Stimulated activated CD8-positive, alpha-beta memory T cell treated with anti-CD3 and anti-CD28 coated beads, Interleukin-7, amount 100 ng/mL, for 48 hours (primary cell): Measurements from ENCODE around the gene PCDHGA12.

ENCODE experiments used
- DNase-seq, 2 donors: peaks; one replicate each; pipeline ENCODE4 v3.0.0-alpha.2; 2020; ENCODE audit warnings: low read depth in 1 of 2; ENCODE audit errors: extremely low read depth in 1 of 2

PCDHGA12 gene

DNA sequence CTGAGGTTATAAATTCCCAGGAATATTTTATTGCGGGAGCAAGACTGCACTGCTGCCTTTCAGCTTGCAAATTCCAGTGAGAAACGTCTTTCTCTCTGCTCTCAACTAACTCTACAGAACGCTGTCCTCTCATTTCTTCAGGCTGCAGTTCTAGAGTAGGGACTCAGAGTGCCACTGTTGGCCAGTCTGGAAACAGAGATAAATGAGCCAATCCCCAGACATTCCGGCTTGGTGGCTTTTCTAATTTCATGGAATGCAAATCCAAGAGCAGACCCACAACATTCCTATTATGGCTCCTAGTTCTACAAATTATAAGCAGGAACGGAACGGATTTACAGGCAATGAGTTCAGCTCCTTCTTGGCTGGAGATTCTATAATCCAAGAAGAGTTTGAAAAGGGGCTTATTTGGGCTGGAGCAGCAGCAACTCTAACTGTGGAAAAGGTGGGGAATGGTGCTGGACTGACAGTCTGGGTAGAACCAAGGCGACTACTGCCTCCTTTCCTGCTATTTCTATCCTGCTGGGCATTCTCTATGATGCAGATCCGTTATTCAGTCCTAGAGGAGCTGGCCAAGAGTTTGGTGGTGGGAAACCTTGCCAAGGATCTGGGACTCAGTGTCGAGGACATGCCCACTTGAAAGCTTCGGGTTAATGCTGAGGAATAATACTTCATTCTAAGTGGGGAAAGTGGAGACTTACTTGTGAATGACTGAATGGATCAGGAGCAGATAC, 9.3 kb downstream of the PCDHGA12 start:
- DNase-seq: no peak

DNA sequence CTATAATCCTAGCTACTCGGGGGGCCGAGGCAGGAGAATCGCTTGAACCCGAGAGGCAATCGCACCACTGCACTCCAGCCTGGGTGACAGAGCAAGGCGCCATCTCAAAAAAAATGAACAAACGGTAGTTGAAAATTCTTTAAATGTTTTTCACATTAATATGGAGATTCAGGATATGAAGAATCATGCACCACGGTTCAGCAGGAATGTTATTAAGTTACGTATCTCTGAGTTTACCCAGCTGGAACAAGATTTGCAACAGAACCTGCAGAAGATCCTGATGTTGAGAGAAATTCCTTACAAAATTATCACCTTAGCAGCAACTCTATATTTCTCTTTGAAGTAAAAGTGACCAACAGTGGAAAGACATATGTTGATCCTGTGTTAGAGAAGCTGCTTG, 10.0 kb downstream of the PCDHGA12 start:
- DNase-seq: no peak

DNA sequence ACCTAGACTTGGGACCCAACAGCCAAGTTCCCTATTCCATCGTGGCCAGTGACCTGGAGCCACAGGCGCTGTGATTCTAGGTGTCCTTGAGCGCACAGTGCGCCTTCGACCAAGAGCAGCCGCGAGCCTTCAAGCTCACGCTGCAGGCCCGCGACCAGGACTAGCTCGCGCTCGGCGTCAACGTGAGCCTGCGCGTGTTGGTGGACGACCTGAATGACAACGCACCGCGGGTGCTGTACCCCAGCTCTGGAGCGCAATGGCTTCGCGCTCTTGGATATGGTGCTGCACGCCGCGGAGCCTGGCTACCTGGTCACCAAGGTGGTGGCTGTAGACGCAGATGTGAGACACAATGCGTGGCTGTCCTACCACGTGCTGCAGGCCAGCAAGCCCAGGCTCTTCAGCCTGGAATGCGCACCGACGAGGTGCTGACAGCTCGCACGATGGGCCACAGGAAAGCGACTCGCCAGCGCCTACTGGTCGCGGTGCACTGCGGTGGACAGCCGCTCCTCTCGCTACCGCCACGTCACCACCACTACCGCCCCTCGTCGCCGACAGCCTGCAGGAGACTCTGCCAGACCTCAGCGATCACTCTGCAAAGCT, 11.4 kb downstream of the PCDHGA12 start:
- DNase-seq: no peak

DNA sequence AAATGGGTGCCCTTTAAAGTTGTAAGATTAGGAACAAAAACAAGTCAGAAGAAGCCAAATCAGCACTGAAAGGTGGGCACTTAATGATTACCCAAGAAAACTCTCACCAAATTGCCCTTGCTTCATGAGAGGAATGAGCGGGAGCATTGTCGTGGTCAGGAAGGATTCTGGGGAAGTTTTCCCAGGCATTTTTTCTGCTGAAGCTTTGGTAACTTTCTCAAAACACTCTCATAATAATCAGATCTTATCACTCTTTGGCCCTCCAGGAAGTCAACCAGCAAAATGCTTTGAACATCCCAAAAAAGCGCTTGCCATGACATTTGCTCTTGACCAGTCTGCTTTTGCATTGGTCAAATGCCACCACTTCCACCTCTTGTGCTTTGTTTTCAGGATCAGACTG, 35.0 kb downstream of the PCDHGA12 start:
- no peak for DNase-seq

DNA sequence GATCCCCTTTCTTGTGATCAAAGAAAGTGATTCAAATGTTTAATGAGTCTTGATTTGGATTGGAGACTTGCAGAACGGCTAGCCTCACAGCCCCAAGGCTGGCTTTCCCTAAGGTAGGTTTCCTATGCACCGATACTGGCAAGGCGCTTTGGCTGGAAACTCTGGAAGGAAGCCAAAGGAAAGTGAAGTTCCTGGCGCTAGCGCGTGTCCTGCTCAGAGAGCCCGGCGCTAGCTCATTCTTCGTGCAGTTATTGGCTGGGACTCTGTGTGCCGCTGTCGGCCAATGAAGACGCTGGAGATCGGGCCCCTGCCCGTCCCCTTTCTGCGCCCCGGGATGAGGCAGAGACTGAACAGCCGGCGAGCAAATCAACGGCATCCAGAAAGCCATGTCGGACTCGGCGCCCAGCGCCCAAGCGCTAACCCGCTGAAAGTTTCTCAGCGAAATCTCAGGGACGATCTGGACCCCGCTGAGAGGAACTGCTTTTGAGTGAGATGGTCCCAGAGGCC, 45.4 kb downstream of the PCDHGA12 start, which contains the start of gene PCDHGC3:
Gene PCDHGC3 (plus strand): TSS at position 342 of the 507 bp plus-strand sequence. CDS start 151 bp downstream, at position 493.
- DNase-seq: peak; percentile 7 to 39

DNA sequence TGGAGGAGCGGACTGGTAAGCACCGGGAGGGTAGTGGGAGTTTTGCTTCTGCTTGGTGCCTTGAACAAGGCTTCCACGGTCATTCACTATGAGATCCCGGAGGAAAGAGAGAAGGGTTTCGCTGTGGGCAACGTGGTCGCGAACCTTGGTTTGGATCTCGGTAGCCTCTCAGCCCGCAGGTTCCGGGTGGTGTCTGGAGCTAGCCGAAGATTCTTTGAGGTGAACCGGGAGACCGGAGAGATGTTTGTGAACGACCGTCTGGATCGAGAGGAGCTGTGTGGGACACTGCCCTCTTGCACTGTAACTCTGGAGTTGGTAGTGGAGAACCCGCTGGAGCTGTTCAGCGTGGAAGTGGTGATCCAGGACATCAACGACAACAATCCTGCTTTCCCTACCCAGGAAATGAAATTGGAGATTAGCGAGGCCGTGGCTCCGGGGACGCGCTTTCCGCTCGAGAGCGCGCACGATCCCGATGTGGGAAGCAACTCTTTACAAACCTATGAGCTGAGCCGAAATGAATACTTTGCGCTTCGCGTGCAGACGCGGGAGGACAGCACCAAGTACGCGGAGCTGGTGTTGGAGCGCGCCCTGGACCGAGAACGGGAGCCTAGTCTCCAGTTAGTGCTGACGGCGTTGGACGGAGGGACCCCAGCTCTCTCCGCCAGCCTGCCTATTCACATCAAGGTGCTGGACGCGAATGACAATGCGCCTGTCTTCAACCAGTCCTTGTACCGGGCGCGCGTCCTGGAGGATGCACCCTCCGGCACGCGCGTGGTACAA, 46.0 kb downstream of the PCDHGA12 start:
- no peak for DNase-seq

DNA sequence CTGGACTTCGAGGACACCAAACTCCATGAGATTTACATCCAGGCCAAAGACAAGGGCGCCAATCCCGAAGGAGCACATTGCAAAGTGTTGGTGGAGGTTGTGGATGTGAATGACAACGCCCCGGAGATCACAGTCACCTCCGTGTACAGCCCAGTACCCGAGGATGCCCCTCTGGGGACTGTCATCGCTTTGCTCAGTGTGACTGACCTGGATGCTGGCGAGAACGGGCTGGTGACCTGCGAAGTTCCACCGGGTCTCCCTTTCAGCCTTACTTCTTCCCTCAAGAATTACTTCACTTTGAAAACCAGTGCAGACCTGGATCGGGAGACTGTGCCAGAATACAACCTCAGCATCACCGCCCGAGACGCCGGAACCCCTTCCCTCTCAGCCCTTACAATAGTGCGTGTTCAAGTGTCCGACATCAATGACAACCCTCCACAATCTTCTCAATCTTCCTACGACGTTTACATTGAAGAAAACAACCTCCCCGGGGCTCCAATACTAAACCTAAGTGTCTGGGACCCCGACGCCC, 46.8 kb downstream of the PCDHGA12 start:
- DNase-seq: no peak

DNA sequence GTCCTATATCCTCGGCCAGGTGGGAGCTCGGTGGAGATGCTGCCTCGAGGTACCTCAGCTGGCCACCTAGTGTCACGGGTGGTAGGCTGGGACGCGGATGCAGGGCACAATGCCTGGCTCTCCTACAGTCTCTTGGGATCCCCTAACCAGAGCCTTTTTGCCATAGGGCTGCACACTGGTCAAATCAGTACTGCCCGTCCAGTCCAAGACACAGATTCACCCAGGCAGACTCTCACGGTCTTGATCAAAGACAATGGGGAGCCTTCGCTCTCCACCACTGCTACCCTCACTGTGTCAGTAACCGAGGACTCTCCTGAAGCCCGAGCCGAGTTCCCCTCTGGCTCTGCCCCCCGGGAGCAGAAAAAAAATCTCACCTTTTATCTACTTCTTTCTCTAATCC, 47.5 kb downstream of the PCDHGA12 start:
- DNase-seq: no peak

DNA sequence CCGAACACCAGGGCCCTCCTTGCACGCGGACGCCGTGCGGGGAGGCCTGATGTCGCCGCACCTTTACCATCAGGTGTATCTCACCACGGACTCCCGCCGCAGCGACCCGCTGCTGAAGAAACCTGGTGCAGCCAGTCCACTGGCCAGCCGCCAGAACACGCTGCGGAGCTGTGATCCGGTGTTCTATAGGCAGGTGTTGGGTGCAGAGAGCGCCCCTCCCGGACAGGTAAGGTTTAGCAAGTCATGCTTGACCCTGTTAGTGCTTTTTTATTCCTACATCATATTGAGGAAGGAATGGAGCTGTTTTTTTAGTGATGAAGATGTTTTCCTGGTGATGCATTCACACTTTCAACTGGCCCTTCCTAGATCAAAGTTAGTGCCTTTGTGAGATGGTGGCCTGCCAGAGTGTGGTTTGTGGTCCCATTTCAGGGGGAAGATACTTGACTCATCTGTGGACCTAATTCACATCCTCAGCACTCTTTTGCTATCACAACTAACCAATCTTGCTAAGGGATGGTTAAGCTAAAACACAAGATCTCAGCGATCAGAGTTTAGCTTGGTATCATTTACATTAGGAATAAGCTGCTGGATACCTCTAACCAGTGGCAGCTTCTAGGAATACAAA, 48.1 kb downstream of the PCDHGA12 start:
- DNase-seq: no peak

DNA sequence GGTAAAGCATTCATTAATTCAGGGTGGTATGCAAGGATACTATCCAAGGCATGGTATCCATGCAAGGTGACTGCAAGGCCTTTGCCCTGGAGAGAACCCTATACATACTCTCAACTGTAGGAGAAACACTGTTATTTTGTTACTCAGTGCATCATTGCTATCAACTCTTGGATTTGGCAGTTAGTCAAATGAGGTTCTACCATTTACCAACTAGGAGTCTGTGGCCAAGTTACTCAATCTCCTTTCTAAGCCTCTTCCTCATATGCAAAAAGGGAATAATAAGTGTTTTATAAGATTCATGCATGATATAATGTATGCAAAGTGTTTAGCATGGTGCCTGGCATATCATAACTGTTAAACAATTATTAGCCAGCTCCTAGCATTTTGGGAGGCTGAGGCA, 49.5 kb downstream of the PCDHGA12 start:
- DNase-seq: no peak
